ENCODE measurements around the gene TNS3.

GRCh38 chr7:47587976-47588375, 6.1 kb upstream of the TNS3 start:
- TF ChIP-seq POLR2AphosphoS5 (IDR thresholded peaks at IDR 0.05; ENCODE audit: low read depth): no peak
- no peak for TF ChIP-seq CTCF (IDR thresholded peaks at IDR 0.05; ENCODE audit: insufficient read depth, low read length)
- no peak for TF ChIP-seq REST (IDR thresholded peaks at IDR 0.05; ENCODE audit: insufficient replicate concordance, low read depth)

All from HL-60 (cell line).